GM19025 (cell line): Measurements from ENCODE around the gene ADARB2.
"Not testable (repeated sequence)": the region's sequence is repeated elsewhere in the genome, so short reads cannot be mapped to it uniquely, and the experiment has no call there.

Source experiments
- ATAC-seq: cut with Tn5 transposase; IDR thresholded peaks from one replicate; pipeline ENCODE4 v1.9.1; 2021; ENCODE audit warnings: mild to moderate bottlenecking, low read depth, moderate library complexity; ENCODE audit not compliant: unreplicated experiment

ADARB2 gene

GRCh38 chr10:1624240-1624639 is 113.1 kb downstream of the ADARB2 start:
- no peak for ATAC-seq

- no peak for ATAC-seq
Observed at GRCh38 chr10:1620803-1621202, 116.5 kb downstream of the ADARB2 start.

- ATAC-seq, result not testable (repeated sequence)
Observed at GRCh38 chr10:1617376-1618317, 119.7 kb downstream of the ADARB2 start.

GRCh38 chr10:1616701-1617100 is 120.6 kb downstream of the ADARB2 start:
- ATAC-seq, result not testable (repeated sequence)

GRCh38 chr10:1615186-1615954 is 122.0 kb downstream of the ADARB2 start:
- no peak for ATAC-seq

- no peak for ATAC-seq
Observed at GRCh38 chr10:1613511-1613910, 123.8 kb downstream of the ADARB2 start.

GRCh38 chr10:1612908-1613307 is 124.4 kb downstream of the ADARB2 start:
- ATAC-seq, result no peak

GRCh38 chr10:1611936-1612550 is 125.3 kb downstream of the ADARB2 start:
- no peak for ATAC-seq

- no peak for ATAC-seq
Observed at GRCh38 chr10:1610986-1611770, 126.1 kb downstream of the ADARB2 start.

- no peak for ATAC-seq
Observed at GRCh38 chr10:1609648-1609970, 127.7 kb downstream of the ADARB2 start.

- no peak for ATAC-seq
Observed at GRCh38 chr10:1608851-1609647, 128.3 kb downstream of the ADARB2 start.

GRCh38 chr10:1608408-1608807 is 128.9 kb downstream of the ADARB2 start:
- ATAC-seq, result no peak

GRCh38 chr10:1607466-1607865 is 129.9 kb downstream of the ADARB2 start:
- ATAC-seq, result no peak

GRCh38 chr10:1605999-1606940 is 131.1 kb downstream of the ADARB2 start:
- ATAC-seq, result no peak

- no peak for ATAC-seq
Observed at GRCh38 chr10:1605121-1605520, 132.2 kb downstream of the ADARB2 start.

GRCh38 chr10:1604246-1604645 is 133.1 kb downstream of the ADARB2 start:
- no peak for ATAC-seq

GRCh38 chr10:1603181-1603580 is 134.1 kb downstream of the ADARB2 start:
- no peak for ATAC-seq

- ATAC-seq, result no peak
Observed at GRCh38 chr10:1602037-1602484, 135.3 kb downstream of the ADARB2 start.
